ENCODE measurements around the gene RUNDC3A.

DNA sequence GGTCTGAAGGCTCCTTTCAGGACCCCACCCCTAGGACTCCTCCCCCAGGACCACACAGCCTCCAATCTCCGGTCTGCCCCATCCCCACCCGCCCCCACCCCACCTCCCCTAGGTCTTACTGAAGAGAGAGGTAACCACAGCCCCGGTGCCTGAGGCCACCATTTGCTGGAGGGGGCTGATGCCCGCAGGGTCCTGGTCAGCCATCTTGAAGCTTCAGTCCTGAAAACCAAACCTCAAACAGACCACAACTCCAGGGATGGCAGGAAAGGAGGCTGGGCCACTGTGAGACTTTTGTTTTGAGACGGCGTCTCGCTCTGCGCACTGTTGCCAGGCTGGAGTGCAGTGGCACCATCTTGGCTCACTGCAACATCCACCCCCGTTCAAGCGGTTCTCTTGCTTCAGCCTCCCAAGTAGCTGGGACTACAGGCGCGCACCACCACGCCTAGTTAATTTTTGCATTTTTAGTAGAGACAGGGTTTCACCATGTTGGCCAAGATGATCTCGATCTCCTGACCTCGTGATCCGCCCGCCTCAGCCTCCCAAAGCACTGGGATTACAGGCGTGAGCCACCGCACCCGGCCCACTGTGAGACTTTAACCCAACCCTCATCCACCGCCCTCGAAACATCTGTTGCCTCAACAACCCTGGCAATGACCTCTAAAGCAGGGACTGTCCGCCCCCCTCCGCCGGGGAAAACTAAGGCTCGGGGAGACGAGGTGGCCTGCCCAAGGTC, 15.1 kb downstream of the RUNDC3A start:
- TF ChIP-seq, protein P1, sequence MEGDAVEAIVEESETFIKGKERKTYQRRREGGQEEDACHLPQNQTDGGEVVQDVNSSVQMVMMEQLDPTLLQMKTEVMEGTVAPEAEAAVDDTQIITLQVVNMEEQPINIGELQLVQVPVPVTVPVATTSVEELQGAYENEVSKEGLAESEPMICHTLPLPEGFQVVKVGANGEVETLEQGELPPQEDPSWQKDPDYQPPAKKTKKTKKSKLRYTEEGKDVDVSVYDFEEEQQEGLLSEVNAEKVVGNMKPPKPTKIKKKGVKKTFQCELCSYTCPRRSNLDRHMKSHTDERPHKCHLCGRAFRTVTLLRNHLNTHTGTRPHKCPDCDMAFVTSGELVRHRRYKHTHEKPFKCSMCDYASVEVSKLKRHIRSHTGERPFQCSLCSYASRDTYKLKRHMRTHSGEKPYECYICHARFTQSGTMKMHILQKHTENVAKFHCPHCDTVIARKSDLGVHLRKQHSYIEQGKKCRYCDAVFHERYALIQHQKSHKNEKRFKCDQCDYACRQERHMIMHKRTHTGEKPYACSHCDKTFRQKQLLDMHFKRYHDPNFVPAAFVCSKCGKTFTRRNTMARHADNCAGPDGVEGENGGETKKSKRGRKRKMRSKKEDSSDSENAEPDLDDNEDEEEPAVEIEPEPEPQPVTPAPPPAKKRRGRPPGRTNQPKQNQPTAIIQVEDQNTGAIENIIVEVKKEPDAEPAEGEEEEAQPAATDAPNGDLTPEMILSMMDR (optimal IDR thresholded peaks at IDR 0.05 in 1 of 3, IDR thresholded peaks at IDR 0.05 in 1 of 3, conservative IDR thresholded peaks at IDR 0.05 in 1 of 3; ENCODE audit: extremely low read depth in 1 of 3, insufficient read depth in 2 of 3, low read length in 3 of 3): no peak
- TF ChIP-seq EZH2 (IDR thresholded peaks at IDR 0.05; ENCODE audit: low read length): no peak
